ENCODE data around the gene RFT1. TPM values are rescaled to one million over a fixed set of nuclear protein-coding genes. Genes with fewer than 3 reads are reported as not detected.

The RFT1 gene
- polyA plus RNA-seq, 1 donor (not counting 4 experiments of a cell fraction or from before 2014, with no cell fraction given): 34.4 TPM

GRCh38 chr3:53038679-53039375, 91.4 kb downstream of the RFT1 start:
- Histone ChIP-seq H3K79me2 (ENCODE audit: control insufficient read depth, insufficient read depth, low read length) (peaks cover 16% of the 10 kb centered on the region), H2AFZ (ENCODE audit: control insufficient read depth, low read length) (no peak overlapping the region), H4K20me1 (ENCODE audit: control insufficient read depth, extremely low read depth, insufficient read depth, low read length) (no peaks in the 10 kb centered on the region), H3K27me3 (ENCODE audit: control insufficient read depth, extremely low read depth, insufficient read depth, low read length) (no peaks in the 10 kb centered on the region), H3K27ac (ENCODE audit: control insufficient read depth, insufficient read depth, low read length) (no peak overlapping the region), H3K36me3 (ENCODE audit: control insufficient read depth in 2 of 2, extremely low read depth in 1 of 2, insufficient read depth in 2 of 2, low read length in 2 of 2) (no peaks in the 10 kb centered on the region), H3K4me3 (ENCODE audit: control insufficient read depth in 2 of 3, extremely low read depth in 1 of 3, insufficient read depth in 2 of 3, low read depth in 1 of 3, low read length in 3 of 3) (no peak overlapping the region), H3K9ac (ENCODE audit: control insufficient read depth, extremely low read depth, insufficient read depth, low read length) (no peak overlapping the region), H3K9me3 (ENCODE audit: control insufficient read depth, low read depth, low read length) (no peaks in the 10 kb centered on the region), H3K4me1 (ENCODE audit: control insufficient read depth, extremely low read depth, insufficient read depth, low read length) (peaks cover 22% of the 10 kb centered on the region), H3K4me2 (ENCODE audit: control insufficient read depth, extremely low read depth, insufficient read depth, low read depth, low read length) (no peak overlapping the region), H3K9me1 (ENCODE audit: control insufficient read depth, extremely low read depth, insufficient read depth, low read length) (no peaks in the 10 kb centered on the region)
- TF ChIP-seq, protein P1, sequence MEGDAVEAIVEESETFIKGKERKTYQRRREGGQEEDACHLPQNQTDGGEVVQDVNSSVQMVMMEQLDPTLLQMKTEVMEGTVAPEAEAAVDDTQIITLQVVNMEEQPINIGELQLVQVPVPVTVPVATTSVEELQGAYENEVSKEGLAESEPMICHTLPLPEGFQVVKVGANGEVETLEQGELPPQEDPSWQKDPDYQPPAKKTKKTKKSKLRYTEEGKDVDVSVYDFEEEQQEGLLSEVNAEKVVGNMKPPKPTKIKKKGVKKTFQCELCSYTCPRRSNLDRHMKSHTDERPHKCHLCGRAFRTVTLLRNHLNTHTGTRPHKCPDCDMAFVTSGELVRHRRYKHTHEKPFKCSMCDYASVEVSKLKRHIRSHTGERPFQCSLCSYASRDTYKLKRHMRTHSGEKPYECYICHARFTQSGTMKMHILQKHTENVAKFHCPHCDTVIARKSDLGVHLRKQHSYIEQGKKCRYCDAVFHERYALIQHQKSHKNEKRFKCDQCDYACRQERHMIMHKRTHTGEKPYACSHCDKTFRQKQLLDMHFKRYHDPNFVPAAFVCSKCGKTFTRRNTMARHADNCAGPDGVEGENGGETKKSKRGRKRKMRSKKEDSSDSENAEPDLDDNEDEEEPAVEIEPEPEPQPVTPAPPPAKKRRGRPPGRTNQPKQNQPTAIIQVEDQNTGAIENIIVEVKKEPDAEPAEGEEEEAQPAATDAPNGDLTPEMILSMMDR (optimal IDR thresholded peaks at IDR 0.05 in 1 of 3, IDR thresholded peaks at IDR 0.05 in 1 of 3, conservative IDR thresholded peaks at IDR 0.05 in 1 of 3; ENCODE audit: extremely low read depth in 1 of 3, insufficient read depth in 2 of 3, low read length in 3 of 3): no peak
- TF ChIP-seq EZH2 (IDR thresholded peaks at IDR 0.05; ENCODE audit: low read length): no peak
- dilution Hi-C loops (cut with MboI; ENCODE audit: extremely low pct_ligation_motif_present, low sequenced_read_pairs): no loop called here
- FAIRE-seq (peak; percentile 64), DNase-seq (ENCODE audit: low read depth, low spot score) (no peak)

Other genes with a start within 250 kb of the RFT1 start
- 8.2 to 10.2 TPM (median 8.3 TPM) in 3 replicates for gene STIMATE, start 232.9 kb downstream of the RFT1 start, polyA plus RNA-seq
- 2.1 to 4.7 TPM (median 4.1 TPM) in 3 replicates for gene SFMBT1, start 84.4 kb downstream of the RFT1 start, polyA plus RNA-seq
- 24.7 to 32.1 TPM (median 25.1 TPM) in 3 replicates for gene PRKCD, start 30.8 kb upstream of the RFT1 start, polyA plus RNA-seq
- 225 to 282 TPM (median 266 TPM) in 3 replicates for gene TKT, start 125.6 kb upstream of the RFT1 start, polyA plus RNA-seq
- 15.0 to 16.1 TPM (median 15.9 TPM) in 3 replicates for gene DCP1A, start 217.1 kb upstream of the RFT1 start, polyA plus RNA-seq

All from keratinocyte (primary cell).